Activated T-cell treated with anti-CD3 and anti-CD28 coated beads, Interleukin-2, amount 50 U/mL, for 1 hour (primary cell): ENCODE data around the gene DNAJC27.
"Not testable (repeated sequence)": the region's sequence is repeated elsewhere in the genome, so short reads cannot be mapped to it uniquely, and the experiment has no call there.

Source experiments
- DNase-seq: peaks from one replicate; pipeline ENCODE4 v3.0.0-alpha.2; 2020

DNAJC27 gene

GRCh38 chr2:24971536-24972314, at the start of gene DNAJC27:
TSS of gene DNAJC27 (minus strand) at chr2:24971955. CDS start at chr2:24971904, 51 bp downstream.
- peak; percentile 98 for DNase-seq

- DNase-seq, result no peak
Measured at GRCh38 chr2:25018681-25019080, 46.9 kb upstream of the DNAJC27 start.

- no peak for DNase-seq
Measured at GRCh38 chr2:25014631-25015030, 42.9 kb upstream of the DNAJC27 start.

- not testable (repeated sequence) for DNase-seq
Measured at GRCh38 chr2:25011342-25011741, 39.6 kb upstream of the DNAJC27 start.

- DNase-seq, result no peak
Measured at GRCh38 chr2:25009954-25010353, 38.2 kb upstream of the DNAJC27 start.

- DNase-seq, result no peak
Measured at GRCh38 chr2:25002066-25002465, 30.3 kb upstream of the DNAJC27 start.

GRCh38 chr2:25001325-25001637, 29.5 kb upstream of the DNAJC27 start:
- DNase-seq, result no peak

- no peak for DNase-seq
Measured at GRCh38 chr2:25000503-25001324, 29.0 kb upstream of the DNAJC27 start.

- no peak for DNase-seq
Measured at GRCh38 chr2:25000036-25000435, 28.3 kb upstream of the DNAJC27 start.

- not testable (repeated sequence) for DNase-seq
Measured at GRCh38 chr2:24999097-24999496, 27.3 kb upstream of the DNAJC27 start.

GRCh38 chr2:24994146-24994724, 22.5 kb upstream of the DNAJC27 start:
- DNase-seq, result no peak

- no peak for DNase-seq
Measured at GRCh38 chr2:24993406-24994145, 21.8 kb upstream of the DNAJC27 start.

GRCh38 chr2:24986372-24986771, 14.6 kb upstream of the DNAJC27 start:
- DNase-seq, result no peak

GRCh38 chr2:24985511-24985910, 13.8 kb upstream of the DNAJC27 start:
- DNase-seq, result no peak

GRCh38 chr2:24984912-24985311, 13.2 kb upstream of the DNAJC27 start:
- no peak for DNase-seq

- DNase-seq, result no peak
Measured at GRCh38 chr2:24981411-24982136, 9.8 kb upstream of the DNAJC27 start.

GRCh38 chr2:24978661-24979060, 6.9 kb upstream of the DNAJC27 start:
- no peak for DNase-seq

- no peak for DNase-seq
Measured at GRCh38 chr2:24977631-24978030, 5.9 kb upstream of the DNAJC27 start.

- DNase-seq, result no peak
Measured at GRCh38 chr2:24973812-24974211, 2.1 kb upstream of the DNAJC27 start.

- peak; percentile 52 for DNase-seq
Measured at GRCh38 chr2:24972315-24972961, 683 bp upstream of the DNAJC27 start.

- no peak for DNase-seq
Measured at GRCh38 chr2:24971286-24971535, 544 bp downstream of the DNAJC27 start.
